ENCODE data around the gene DENND1B. TPM values are rescaled to one million over a fixed set of nuclear protein-coding genes. Genes with fewer than 3 reads are reported as not detected.

The DENND1B gene
- total RNA-seq, 2 experiments from 2014 or later, result 10.8 to 12.7 TPM

DNA sequence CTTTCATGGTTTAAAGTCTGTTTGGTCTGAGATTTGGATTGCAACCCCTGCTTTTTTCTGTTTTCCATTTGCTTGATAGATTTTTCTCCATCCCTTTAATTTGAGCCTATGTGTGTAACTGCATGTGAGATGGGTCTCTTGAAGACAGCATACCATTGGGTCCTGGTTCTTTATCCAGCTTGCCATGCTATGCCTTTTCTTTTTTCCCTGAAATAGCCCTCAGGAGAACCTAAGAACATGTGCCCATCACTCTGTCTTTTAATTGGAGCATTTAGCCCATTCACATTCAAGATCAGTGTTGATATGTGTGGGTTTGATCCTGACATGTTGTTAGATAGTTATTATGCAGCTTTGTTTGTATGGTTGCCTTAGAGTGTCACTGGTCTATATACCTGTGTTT, 21.7 kb upstream of the DENND1B start:
- Mint-ChIP-seq H3K27ac (no peak overlapping the region), H3K36me3 (ENCODE audit: low read depth) (peaks cover 9% of the 10 kb centered on the region), H3K4me3 (no peak overlapping the region), H3K4me1 (ENCODE audit: low read depth) (no peaks in the 10 kb centered on the region), H3K27me3 (no peaks in the 10 kb centered on the region), H3K9me3 (peaks cover 32% of the 10 kb centered on the region)
- CTCF ChIA-PET, result interaction anchor here (1.3 kb wide), 1 partner anchor 178 kb away, joined by 3 read pairs; no protein-coding TSS in a partner anchor
- ATAC-seq (no peak), DNase-seq (no peak)
- TF ChIP-seq CTCF (IDR thresholded peaks at IDR 0.05), result no peak
- intact Hi-C loops (cut with micrococcal nuclease), result no loop called here
- POLR2A ChIA-PET, result no interaction called here

- no peaks in the 10 kb centered on the region for H3K4me1 Mint-ChIP-seq (ENCODE audit: low read depth)
- intact Hi-C loops (cut with micrococcal nuclease), result no loop called here
- H3K9me3 Mint-ChIP-seq, result no peaks in the 10 kb centered on the region
- ChIA-PET CTCF (interaction anchor here (0.5 kb wide), 1 partner anchor 172 kb away, joined by 3 read pairs; no protein-coding TSS in a partner anchor), POLR2A (interaction anchor here (1.3 kb wide), 1 partner anchor 13 kb away, joined by 3 read pairs; the partner anchor contains the start of gene DENND1B)
- ATAC-seq (no peak), DNase-seq (no peak)
- TF ChIP-seq CTCF (IDR thresholded peaks at IDR 0.05), result no peak
- no peaks in the 10 kb centered on the region for H3K36me3 Mint-ChIP-seq (ENCODE audit: low read depth)
- H3K27ac Mint-ChIP-seq, result no peak overlapping the region
- H3K4me3 Mint-ChIP-seq, result no peak overlapping the region
- no peaks in the 10 kb centered on the region for H3K27me3 Mint-ChIP-seq
These were observed 13.8 kb upstream of the DENND1B start for GRCh38 chr1:197788741-197789739.

DNA sequence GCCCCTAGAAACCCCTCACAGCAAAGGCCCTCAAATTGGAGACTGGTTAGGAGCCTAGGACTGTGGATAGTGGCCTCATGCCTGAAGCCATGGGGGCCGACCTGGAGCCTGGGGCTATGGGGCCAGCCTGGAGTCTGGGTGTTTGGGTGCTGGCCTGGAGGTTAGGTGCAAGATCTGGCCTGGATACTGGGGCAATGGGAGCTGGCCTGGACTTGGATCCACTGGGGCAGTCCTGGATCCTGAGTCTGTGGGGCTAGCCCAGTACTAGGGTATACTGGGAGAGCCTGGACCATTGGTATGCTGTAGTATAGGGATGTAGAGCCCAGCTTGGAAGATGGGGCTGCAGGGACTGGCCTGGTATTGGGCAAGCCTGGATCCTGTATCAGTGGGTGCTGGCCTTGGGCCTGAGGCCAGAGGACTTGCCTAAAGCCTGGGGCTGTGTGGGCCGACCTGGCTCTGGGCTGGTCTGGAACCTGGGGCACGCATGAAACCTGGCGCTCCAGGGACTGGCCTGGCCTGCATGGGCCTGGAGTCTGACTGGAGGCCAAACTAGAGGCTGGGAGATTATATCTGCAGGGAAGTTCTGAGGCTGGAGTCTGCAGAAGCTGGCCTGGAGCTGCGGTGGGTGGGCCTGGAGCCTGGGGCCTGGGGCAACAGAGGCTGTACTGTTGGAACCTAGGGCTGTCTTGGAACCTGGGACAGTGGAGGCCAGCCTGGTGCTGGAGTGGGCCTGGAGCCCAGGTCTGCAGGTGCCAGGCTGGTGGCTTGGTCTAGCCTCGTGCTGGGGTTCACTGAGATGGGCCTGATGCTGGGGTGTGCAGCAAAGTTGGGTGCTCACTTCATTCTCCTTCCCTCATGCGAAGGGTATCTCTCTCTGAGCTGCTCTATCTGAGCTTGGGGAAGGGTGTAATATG, 12.6 kb upstream of the DENND1B start:
- Mint-ChIP-seq H3K36me3 (ENCODE audit: low read depth) (no peaks in the 10 kb centered on the region), H3K9me3 (no peaks in the 10 kb centered on the region), H3K27ac (no peak overlapping the region), H3K4me1 (ENCODE audit: low read depth) (no peaks in the 10 kb centered on the region), H3K27me3 (no peaks in the 10 kb centered on the region), H3K4me3 (no peak overlapping the region)
- intact Hi-C loops (cut with micrococcal nuclease), result no loop called here
- CTCF ChIA-PET, result no interaction called here
- DNase-seq (no peak), ATAC-seq (no peak)
- TF ChIP-seq CTCF (IDR thresholded peaks at IDR 0.05), result no peak
- POLR2A ChIA-PET, result interaction anchor here (1.3 kb wide), 1 partner anchor 12 kb away, joined by 3 read pairs; the partner anchor contains the start of gene DENND1B

DNA sequence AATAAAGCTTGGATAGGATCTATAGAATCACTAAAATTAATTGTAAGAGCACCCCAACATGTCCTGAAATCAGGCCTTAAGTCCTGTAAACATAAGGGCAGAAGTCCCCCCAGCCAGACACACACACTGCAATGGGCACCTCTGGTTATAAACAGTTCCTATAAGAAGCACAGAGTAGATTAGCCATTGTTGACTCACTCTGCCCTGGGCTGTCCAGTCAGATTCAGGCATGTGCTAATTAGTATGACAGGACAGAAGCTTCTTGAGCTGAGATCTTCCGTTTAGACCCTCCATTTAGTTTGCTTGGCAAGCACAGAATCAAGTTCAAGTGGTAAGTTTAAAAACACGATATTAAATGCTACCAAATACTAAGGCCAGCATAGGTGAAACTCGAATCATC, 11.8 kb upstream of the DENND1B start:
- H3K4me3 Mint-ChIP-seq, result no peak overlapping the region
- no peak for ATAC-seq
- DNase-seq, result no peak
- H3K4me1 Mint-ChIP-seq (ENCODE audit: low read depth), result no peaks in the 10 kb centered on the region
- ChIA-PET POLR2A (no interaction called here), CTCF (no interaction called here)
- H3K27me3 Mint-ChIP-seq, result no peaks in the 10 kb centered on the region
- intact Hi-C loops (cut with micrococcal nuclease), result no loop called here
- H3K27ac Mint-ChIP-seq, result no peak overlapping the region
- no peaks in the 10 kb centered on the region for H3K36me3 Mint-ChIP-seq (ENCODE audit: low read depth)
- TF ChIP-seq CTCF (IDR thresholded peaks at IDR 0.05), result no peak
- H3K9me3 Mint-ChIP-seq, result no peaks in the 10 kb centered on the region
